MM.1S (cell line): ENCODE data around the gene CREG1.

Experiments
- DNase-seq: peaks from one replicate; pipeline ENCODE4 v3.0.0-alpha.2; 2015
- H2AFZ ChIP-seq: fragments of 300-600 bp; sonication (generic); 2 replicates; pipeline ENCODE4 v1.6.0; 2016; ENCODE audit warnings: antibody characterized with exemption, low read length
- H3F3A ChIP-seq: fragments of 300-600 bp; sonication (generic); 2 replicates; pipeline ENCODE4 v1.6.1; 2016; ENCODE audit warnings: mild to moderate bottlenecking, antibody characterized with exemption, low read length, moderate library complexity, mixed read lengths; ENCODE audit not compliant: insufficient read depth
- H3K27ac ChIP-seq: fragments of 300-600 bp; sonication (generic); 2 replicates; pipeline ENCODE4 v1.5.1; 2016; ENCODE audit warnings: mild to moderate bottlenecking, low read length
- H3K27me3 ChIP-seq: fragments of 300-600 bp; sonication (generic); replicated peaks from 2 replicates; pipeline ENCODE4 v1.6.0; 2016; ENCODE audit warnings: low read length; ENCODE audit not compliant: insufficient read depth
- H3K36me3 ChIP-seq: fragments of 300-600 bp; sonication (generic); replicated peaks from 2 replicates; pipeline ENCODE4 v1.6.1; 2016; ENCODE audit warnings: mild to moderate bottlenecking, low read length, mixed read lengths; ENCODE audit not compliant: insufficient read depth
- H3K4me1 ChIP-seq: fragments of 300-600 bp; sonication (generic); 2 replicates; pipeline ENCODE4 v1.6.1; 2016; ENCODE audit warnings: low read length, mixed read lengths
- H3K4me2 ChIP-seq: fragments of 300-600 bp; sonication (generic); 2 replicates; pipeline ENCODE4 v1.6.0; 2016; ENCODE audit warnings: low read depth, low read length
- H3K4me3 ChIP-seq: fragments of 300-600 bp; sonication (generic); 2 replicates; pipeline ENCODE4 v1.5.1; 2016; ENCODE audit warnings: low read length, mixed read lengths
- H3K79me2 ChIP-seq: fragments of 300-600 bp; sonication (generic); 2 replicates; pipeline ENCODE4 v1.6.1; 2016; ENCODE audit warnings: mixed run types, low read length, mixed read lengths
- H3K9ac ChIP-seq: fragments of 300-600 bp; sonication (generic); 2 replicates; pipeline ENCODE4 v1.6.1; 2016; ENCODE audit warnings: low read length, mixed read lengths
- H3K9me2 ChIP-seq: fragments of 300-600 bp; sonication (generic); replicated peaks from 2 replicates; pipeline ENCODE4 v1.6.1; 2016; ENCODE audit warnings: mild to moderate bottlenecking, low read length, mixed read lengths; ENCODE audit not compliant: insufficient read depth
- H3K9me3 ChIP-seq: fragments of 300-600 bp; sonication (generic); replicated peaks from 2 replicates; pipeline ENCODE4 v1.6.1; 2016; ENCODE audit warnings: mild to moderate bottlenecking, low read length, mixed read lengths; ENCODE audit not compliant: insufficient read depth
- H4K20me1 ChIP-seq: fragments of 300-600 bp; sonication (generic); 2 replicates; pipeline ENCODE4 v1.6.1; 2016; ENCODE audit warnings: mild to moderate bottlenecking, low read length, moderate library complexity, mixed read lengths; ENCODE audit not compliant: insufficient read depth
- CTCF ChIP-seq: fragments of 300-600 bp; sonication (generic); IDR thresholded peaks from 2 replicates; pipeline ENCODE4 v1.5.1; 2016; ENCODE audit warnings: antibody characterized with exemption, low read length, mixed read lengths
- EZH2 ChIP-seq: fragments of 300-600 bp; sonication (generic); optimal IDR thresholded peaks from 2 replicates; pipeline ENCODE3; 2017; ENCODE audit warnings: low read depth, mild to moderate bottlenecking, antibody characterized with exemption, low read length, mixed read lengths
- EZH2phosphoT487 ChIP-seq: fragments of 300-600 bp; sonication (generic); IDR thresholded peaks from 2 replicates; pipeline ENCODE4 v1.6.1; 2018; ENCODE audit warnings: antibody characterized with exemption, low read length

The CREG1 gene

GRCh38 chr1:167538657-167539056 is 14.9 kb downstream of the CREG1 start:
- H2AFZ ChIP-seq, result peak overlapping the region; percentile 43
- no peaks in the 10 kb centered on the region for H3K9me2 ChIP-seq
- DNase-seq, result no peak
- H3K4me1 ChIP-seq, result peaks cover 43% of the 10 kb centered on the region
- no peaks in the 10 kb centered on the region for H3K36me3 ChIP-seq
- peaks cover 21% of the 10 kb centered on the region for H3F3A ChIP-seq
- no peaks in the 10 kb centered on the region for H3K27me3 ChIP-seq
- no peaks in the 10 kb centered on the region for H3K9me3 ChIP-seq
- H3K27ac ChIP-seq, result no peak overlapping the region
- peak overlapping the region; percentile 68 for H3K4me2 ChIP-seq
- H3K9ac ChIP-seq, result no peak overlapping the region
- TF ChIP-seq EZH2phosphoT487, result no peak
- TF ChIP-seq EZH2, result no peak
- no peak; the same call in 1 of the 2 replicates for TF ChIP-seq CTCF
- H3K4me3 ChIP-seq, result peak overlapping the region; percentile 25; the same call in 1 of the 2 replicates
- H3K79me2 ChIP-seq, result no peaks in the 10 kb centered on the region
- H4K20me1 ChIP-seq, result no peaks in the 10 kb centered on the region

GRCh38 chr1:167533851-167534300 is 19.7 kb downstream of the CREG1 start:
- no peak overlapping the region for H3K4me2 ChIP-seq
- peaks cover 7% of the 10 kb centered on the region for H3K4me1 ChIP-seq
- no peaks in the 10 kb centered on the region for H4K20me1 ChIP-seq
- no peak for TF ChIP-seq EZH2
- peak; percentile 99 for TF ChIP-seq CTCF
- no peak overlapping the region for H3K27ac ChIP-seq
- no peaks in the 10 kb centered on the region for H3K79me2 ChIP-seq
- H2AFZ ChIP-seq, result no peak overlapping the region
- DNase-seq, result peak; percentile 72
- no peak overlapping the region for H3K9ac ChIP-seq
- no peaks in the 10 kb centered on the region for H3K9me2 ChIP-seq
- no peaks in the 10 kb centered on the region for H3K36me3 ChIP-seq
- H3K27me3 ChIP-seq, result no peaks in the 10 kb centered on the region
- no peaks in the 10 kb centered on the region for H3K9me3 ChIP-seq
- no peak overlapping the region for H3K4me3 ChIP-seq
- peaks cover 5% of the 10 kb centered on the region; the same call in 1 of the 2 replicates for H3F3A ChIP-seq

- no peaks in the 10 kb centered on the region for H3K36me3 ChIP-seq
- no peaks in the 10 kb centered on the region for H3F3A ChIP-seq
- TF ChIP-seq EZH2, result no peak
- no peak for TF ChIP-seq EZH2phosphoT487
- TF ChIP-seq CTCF, result no peak
- no peaks in the 10 kb centered on the region for H3K79me2 ChIP-seq
- peaks cover 3% of the 10 kb centered on the region; the same call in 1 of the 2 replicates for H3K4me1 ChIP-seq
- no peaks in the 10 kb centered on the region for H3K9me2 ChIP-seq
- H2AFZ ChIP-seq, result no peak overlapping the region
- no peak overlapping the region for H3K27ac ChIP-seq
- no peak for DNase-seq
- no peaks in the 10 kb centered on the region for H3K27me3 ChIP-seq
- no peaks in the 10 kb centered on the region for H3K9me3 ChIP-seq
- no peak overlapping the region for H3K9ac ChIP-seq
- H3K4me3 ChIP-seq, result no peak overlapping the region
- H3K4me2 ChIP-seq, result no peak overlapping the region
- no peaks in the 10 kb centered on the region for H4K20me1 ChIP-seq
These were observed 20.4 kb downstream of the CREG1 start for GRCh38 chr1:167532964-167533824.
